GM18498 (cell line): ENCODE measurements around the gene TAPT1.
"Not testable (repeated sequence)": the region's sequence is repeated elsewhere in the genome, so short reads cannot be mapped to it uniquely, and the experiment has no call there.

Experiments used
- ATAC-seq: cut with Tn5 transposase; IDR thresholded peaks from one replicate; pipeline ENCODE4 v1.9.1; 2021; ENCODE audit warnings: mild to moderate bottlenecking, moderate library complexity; ENCODE audit not compliant: unreplicated experiment

TAPT1 gene

GRCh38 chr4:16225863-16226815 is at the start of gene TAPT1:
Gene TAPT1 (minus strand): TSS chr4:16226471. CDS start chr4:16226457, 14 bp downstream.
- peak; percentile 83 for ATAC-seq

DNA sequence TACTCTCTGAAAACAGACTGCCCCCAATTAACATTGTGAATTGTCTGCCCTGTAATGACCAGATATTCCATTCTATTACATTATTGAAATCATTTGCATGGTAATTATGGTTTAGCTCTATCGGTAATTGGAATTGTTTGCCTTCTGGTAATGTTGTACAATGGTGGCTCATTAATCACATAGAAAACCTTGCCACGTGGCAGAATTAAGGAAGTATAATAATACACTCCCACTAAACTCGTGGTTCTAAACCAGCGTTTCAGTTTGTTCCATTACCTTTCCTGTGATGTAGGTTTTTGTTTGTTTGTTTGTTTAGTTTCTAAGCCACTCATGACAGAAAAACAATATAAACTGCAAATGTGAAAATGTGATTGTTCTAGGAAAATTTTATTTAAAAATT is 45.1 kb upstream of the TAPT1 start:
- no peak for ATAC-seq

DNA sequence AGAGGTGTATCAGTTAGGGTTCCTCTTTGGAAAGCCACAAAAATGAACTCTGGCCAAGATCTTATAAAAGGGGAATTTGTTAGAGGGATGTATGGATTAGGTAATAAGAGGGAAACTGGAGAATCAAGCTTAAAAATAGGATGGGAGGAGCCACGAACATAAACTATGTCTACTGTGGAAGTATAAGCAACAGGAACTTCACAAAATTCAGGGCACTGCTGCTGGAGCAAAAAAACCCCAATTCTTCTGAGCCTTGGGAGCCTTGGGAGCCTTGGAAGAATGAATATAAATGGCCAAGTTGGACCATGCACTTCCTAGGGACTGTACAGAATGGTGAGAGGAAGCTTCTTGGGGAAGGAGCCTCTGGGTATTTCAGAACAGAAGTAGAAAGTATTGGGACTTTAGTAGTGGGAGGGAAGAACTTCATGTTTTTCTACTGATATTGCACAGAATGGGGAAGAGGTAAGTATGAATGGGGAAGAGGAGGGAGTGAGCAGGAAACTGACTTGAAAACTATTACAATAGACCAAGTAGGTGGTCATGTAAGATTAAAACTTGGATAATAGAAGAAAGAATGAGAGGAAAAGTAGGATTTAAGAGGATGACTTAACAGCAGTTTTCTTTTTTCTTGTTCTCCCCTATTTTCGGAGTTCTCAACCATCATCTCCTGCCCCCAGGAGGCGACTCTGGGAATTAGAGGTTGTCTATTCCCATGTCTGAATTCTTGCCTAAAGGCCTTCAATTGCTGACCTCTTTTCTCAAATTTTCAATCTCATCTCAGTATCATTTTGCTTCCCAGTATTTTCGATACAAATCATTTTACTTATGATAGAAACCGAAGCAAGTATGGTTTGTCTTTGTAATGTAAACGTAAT is 44.4 kb upstream of the TAPT1 start:
- no peak for ATAC-seq

GRCh38 chr4:16269742-16270453 is 43.6 kb upstream of the TAPT1 start:
- ATAC-seq = not testable (repeated sequence)

- no peak for ATAC-seq
Measured at GRCh38 chr4:16269240-16269639, 43.0 kb upstream of the TAPT1 start.

GRCh38 chr4:16268290-16268689 is 42.0 kb upstream of the TAPT1 start:
- ATAC-seq = no peak

DNA sequence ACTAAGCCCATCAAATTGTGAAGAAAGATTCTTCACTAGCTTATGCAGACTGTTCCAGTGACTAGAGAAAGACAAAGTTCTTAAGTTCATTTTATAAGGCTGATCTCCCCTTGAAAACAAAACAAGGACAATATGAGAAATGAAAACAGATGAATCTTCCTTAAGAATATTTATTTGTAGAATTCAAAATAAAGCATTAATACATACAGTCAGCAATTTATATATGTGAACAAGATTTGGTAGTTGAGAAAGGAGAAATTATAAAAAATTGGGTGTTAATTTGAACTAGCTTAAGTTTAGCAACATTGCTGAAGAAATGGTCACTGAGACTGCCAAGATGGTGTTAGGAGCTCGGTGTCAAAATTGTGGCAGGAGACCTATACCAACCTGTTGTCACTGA is 41.4 kb upstream of the TAPT1 start:
- no peak for ATAC-seq

GRCh38 chr4:16265820-16266219 is 39.5 kb upstream of the TAPT1 start:
- no peak for ATAC-seq

DNA sequence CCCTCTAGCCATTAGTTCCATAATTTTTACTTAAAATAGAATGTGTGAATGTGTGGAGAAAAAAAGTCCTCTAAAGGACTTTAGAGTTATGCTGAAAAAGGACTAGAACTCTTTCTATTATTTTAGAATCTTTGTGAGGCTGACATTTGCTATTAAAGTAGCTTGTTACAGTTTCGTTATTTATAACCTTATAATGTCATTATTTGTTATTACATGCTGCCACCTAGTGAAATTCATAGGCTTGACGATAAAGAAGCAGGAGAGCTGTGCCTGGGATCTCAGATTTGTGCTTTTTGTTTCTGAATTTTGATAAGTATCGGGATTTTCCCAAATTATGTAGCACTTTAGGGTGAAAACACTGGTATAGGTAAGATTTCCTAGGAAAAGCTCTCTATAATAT is 38.5 kb upstream of the TAPT1 start:
- peak; percentile 52 for ATAC-seq

- no peak for ATAC-seq
Measured at GRCh38 chr4:16263056-16263455, 36.8 kb upstream of the TAPT1 start.

DNA sequence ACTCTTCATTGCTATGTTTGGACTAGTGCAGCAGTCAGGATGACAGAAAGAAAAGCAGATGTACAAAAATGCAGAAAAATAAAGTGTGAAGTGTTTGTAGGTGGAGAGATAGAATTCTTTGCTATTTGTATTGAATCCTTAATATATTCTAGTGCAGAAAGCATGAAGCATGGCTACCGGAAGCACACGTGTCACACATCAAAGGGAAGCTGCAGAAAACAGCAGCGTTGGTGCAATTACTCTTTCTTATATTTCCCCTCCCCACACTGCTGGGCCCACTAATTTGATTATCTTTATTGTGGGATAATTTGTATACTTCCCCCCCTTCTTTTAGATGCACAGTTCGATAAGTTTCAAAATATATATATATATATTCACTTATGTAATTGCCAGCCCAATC is 35.9 kb upstream of the TAPT1 start:
- ATAC-seq = no peak

GRCh38 chr4:16261313-16261878 is 35.1 kb upstream of the TAPT1 start:
- ATAC-seq = peak; percentile 50

DNA sequence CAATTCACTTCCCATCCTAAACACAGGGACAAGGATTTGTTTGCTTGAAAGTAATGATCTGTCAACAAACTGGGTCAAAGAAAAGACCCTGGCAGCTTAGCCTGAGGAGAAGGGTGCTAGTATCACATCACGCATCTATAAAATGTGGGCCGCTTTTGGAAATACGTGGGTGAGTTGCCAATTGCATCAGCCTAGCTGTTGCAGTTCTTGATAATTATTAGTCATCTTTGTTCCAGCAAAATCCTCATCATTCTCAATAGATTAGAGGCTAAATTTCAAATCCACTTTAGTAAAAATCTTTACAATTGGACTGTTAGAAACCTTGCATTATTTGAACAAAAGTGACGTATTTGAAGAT is 33.6 kb upstream of the TAPT1 start:
- ATAC-seq = no peak

DNA sequence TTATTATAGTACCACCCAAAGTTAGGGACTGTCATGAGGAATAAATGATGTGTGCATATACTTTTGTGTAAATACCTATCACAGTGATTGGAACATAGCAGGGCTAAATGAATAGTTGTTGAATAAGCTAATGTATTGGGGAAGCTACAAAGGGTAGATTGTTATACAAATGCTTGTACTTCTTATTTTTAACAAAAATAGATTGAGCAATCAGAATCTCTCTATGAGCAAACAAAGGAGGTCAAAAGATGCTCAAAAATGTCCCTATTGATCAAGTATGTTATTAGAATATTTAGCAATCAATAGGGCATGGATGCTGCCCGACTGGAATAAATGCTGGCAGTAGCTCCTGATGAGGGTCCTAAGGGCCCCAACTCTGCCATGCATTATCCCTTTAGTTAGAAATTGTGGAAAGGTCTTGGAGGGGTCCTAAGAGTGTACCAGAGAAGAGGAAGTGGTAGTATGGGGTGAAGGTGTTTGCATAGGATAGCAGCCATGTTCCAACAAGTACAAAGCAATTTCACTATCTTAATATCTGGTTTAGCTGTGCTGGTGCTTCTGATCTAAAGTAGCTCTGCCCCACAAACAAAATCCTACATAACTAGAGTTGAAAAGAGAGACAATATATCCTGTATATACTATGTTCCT is 33.1 kb upstream of the TAPT1 start:
- no peak for ATAC-seq

GRCh38 chr4:16257611-16258010 is 31.3 kb upstream of the TAPT1 start:
- no peak for ATAC-seq

- no peak for ATAC-seq
Measured at GRCh38 chr4:16256343-16256742, 30.1 kb upstream of the TAPT1 start.

- no peak for ATAC-seq
Measured at GRCh38 chr4:16255730-16256129, 29.5 kb upstream of the TAPT1 start.

DNA sequence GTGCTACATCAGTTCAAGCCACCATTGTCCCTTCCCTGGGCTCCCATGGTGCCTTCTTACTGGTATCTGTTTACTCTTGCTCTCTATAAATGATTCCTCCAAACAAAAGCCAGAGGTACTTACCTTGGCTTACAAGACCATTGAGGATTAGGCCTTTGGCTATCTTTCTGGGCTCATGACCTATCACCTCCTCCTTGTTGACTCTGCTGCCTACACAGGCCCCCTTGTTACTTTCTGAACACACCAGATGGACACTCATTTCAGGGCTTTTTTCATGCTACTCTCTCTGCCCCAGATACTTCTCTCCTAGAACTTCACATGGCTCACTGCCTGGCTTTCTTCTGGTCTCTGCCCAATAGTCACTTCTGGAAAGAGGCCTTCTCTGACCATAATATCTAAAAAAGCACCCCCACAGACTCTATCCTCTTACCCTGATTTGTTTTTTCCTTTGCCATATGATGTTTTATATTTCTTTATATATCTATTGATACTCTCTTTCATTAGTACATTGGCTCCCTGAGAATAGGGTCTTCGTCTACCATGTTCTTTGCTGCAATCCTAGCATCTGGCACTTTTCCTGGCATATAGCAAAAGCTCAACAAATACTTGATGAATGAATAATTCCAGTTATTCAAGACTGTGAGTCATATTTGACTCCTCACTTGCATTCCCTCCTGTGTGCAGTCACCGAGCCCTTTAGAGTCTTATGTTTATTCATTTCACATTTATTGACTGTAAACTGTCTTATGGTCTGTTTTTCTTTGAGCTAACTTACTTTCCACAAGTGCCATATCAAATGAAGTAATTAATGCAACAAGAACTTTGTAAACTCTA is 27.1 kb upstream of the TAPT1 start:
- ATAC-seq = no peak

- no peak for ATAC-seq
Measured at GRCh38 chr4:16250661-16251365, 24.5 kb upstream of the TAPT1 start.
